OCI-LY3 (cell line): ENCODE measurements around the gene LCA5L.

ENCODE experiments used
- H2AFZ ChIP-seq: fragments of 200-600, 300-600 bp; shearing (Covaris generic); 2 replicates; pipeline ENCODE4 v1.6.0; 2014; ENCODE audit warnings: antibody characterized with exemption, low read depth, low read length
- H3K27ac ChIP-seq: fragments of 200-600, 300-600 bp; sonication (generic); 2 replicates; pipeline ENCODE4 v1.5.1; 2014; ENCODE audit warnings: mild to moderate bottlenecking, low read length, moderate library complexity, mixed read lengths
- H3K27me3 ChIP-seq: fragments of 200-600, 300-600 bp; sonication (generic); 2 replicates; pipeline ENCODE4 v1.6.1; 2014; ENCODE audit warnings: low read depth, low read length, mixed read lengths
- H3K36me3 ChIP-seq: fragments of 200-600, 300-600 bp; sonication (generic); replicated peaks from 2 replicates; pipeline ENCODE3; 2014; ENCODE audit warnings: low read depth, low read length, mixed read lengths
- H3K4me1 ChIP-seq: fragments of 300-600, 200-600 bp; sonication (generic); 2 replicates; pipeline ENCODE4 v1.6.1; 2014; ENCODE audit warnings: low read length, mixed read lengths
- H3K4me2 ChIP-seq: fragments of 200-600, 300-600 bp; sonication (generic); 2 replicates; pipeline ENCODE4 v1.6.1; 2014; ENCODE audit warnings: low read length, mixed read lengths
- H3K4me3 ChIP-seq: fragments of 300-600, 200-600 bp; sonication (generic); 2 replicates; pipeline ENCODE4 v1.5.1; 2014; ENCODE audit warnings: antibody characterized with exemption, mild to moderate bottlenecking, low read length, moderate library complexity
- H3K79me2 ChIP-seq: fragments of 300-600, 200-600 bp; shearing (Covaris generic); 2 replicates; pipeline ENCODE4 v1.6.1; 2014; ENCODE audit warnings: mild to moderate bottlenecking, low read length, mixed read lengths
- H3K9ac ChIP-seq: fragments of 300-600, 200-600 bp; shearing (Covaris generic); 2 replicates; pipeline ENCODE4 v1.6.0; 2014; ENCODE audit warnings: mild to moderate bottlenecking, low read length, moderate library complexity
- H3K9me3 ChIP-seq: fragments of 200-600, 300-600 bp; shearing (Covaris generic); 2 replicates; pipeline ENCODE4 v1.6.1; 2014; ENCODE audit warnings: low read length, mixed read lengths; ENCODE audit not compliant: insufficient read depth
- H4K20me1 ChIP-seq: fragments of 200-600, 300-600 bp; sonication (generic); 2 replicates; pipeline ENCODE4 v1.6.1; 2016; ENCODE audit warnings: low read length, mixed read lengths; ENCODE audit not compliant: insufficient read depth
- CTCF ChIP-seq: fragments of 200-600, 300-600 bp; sonication (generic); IDR thresholded peaks from 2 replicates; pipeline ENCODE4 v1.5.1; 2014; ENCODE audit warnings: antibody characterized with exemption, low read length, low read depth
- EZH2phosphoT487 ChIP-seq: fragments of 200-600 bp; shearing (Covaris generic); IDR thresholded peaks from 2 replicates; pipeline ENCODE4 v1.6.1; 2018; ENCODE audit warnings: antibody characterized with exemption, mixed run types, low read depth

LCA5L gene

GRCh38 chr21:39474611-39475010, 29.0 kb upstream of the LCA5L start:
- no peak overlapping the region for H3K4me2 ChIP-seq
- H3K79me2 ChIP-seq, result no peaks in the 10 kb centered on the region
- no peak overlapping the region for H3K4me3 ChIP-seq
- TF ChIP-seq CTCF (no peak), EZH2phosphoT487 (no peak)
- no peak overlapping the region for H3K27ac ChIP-seq
- H3K9me3 ChIP-seq, result no peaks in the 10 kb centered on the region
- no peak overlapping the region for H2AFZ ChIP-seq
- H3K9ac ChIP-seq, result no peak overlapping the region
- no peaks in the 10 kb centered on the region for H3K36me3 ChIP-seq
- H4K20me1 ChIP-seq, result no peaks in the 10 kb centered on the region
- no peaks in the 10 kb centered on the region for H3K4me1 ChIP-seq
- H3K27me3 ChIP-seq, result no peaks in the 10 kb centered on the region

- Histone ChIP-seq H2AFZ (no peak overlapping the region), H3K4me3 (no peak overlapping the region), H3K9me3 (no peaks in the 10 kb centered on the region), H3K27ac (no peak overlapping the region), H3K36me3 (no peaks in the 10 kb centered on the region), H4K20me1 (no peaks in the 10 kb centered on the region), H3K79me2 (no peaks in the 10 kb centered on the region), H3K9ac (no peak overlapping the region), H3K4me2 (no peak overlapping the region), H3K27me3 (no peaks in the 10 kb centered on the region), H3K4me1 (no peaks in the 10 kb centered on the region)
- TF ChIP-seq EZH2phosphoT487, result no peak
- no peak for TF ChIP-seq CTCF
Measured at GRCh38 chr21:39472786-39473185, 27.2 kb upstream of the LCA5L start.

- Histone ChIP-seq H3K4me1 (no peaks in the 10 kb centered on the region), H3K4me3 (no peak overlapping the region), H3K9me3 (no peaks in the 10 kb centered on the region), H3K9ac (no peak overlapping the region), H3K4me2 (no peak overlapping the region), H4K20me1 (no peaks in the 10 kb centered on the region), H3K36me3 (no peaks in the 10 kb centered on the region), H2AFZ (no peak overlapping the region), H3K27me3 (no peaks in the 10 kb centered on the region), H3K27ac (no peak overlapping the region), H3K79me2 (no peaks in the 10 kb centered on the region)
- no peak for TF ChIP-seq EZH2phosphoT487
- TF ChIP-seq CTCF, result no peak
Measured at GRCh38 chr21:39471598-39471997, 26.0 kb upstream of the LCA5L start.

- H3K36me3 ChIP-seq, result no peaks in the 10 kb centered on the region
- H3K9me3 ChIP-seq, result no peaks in the 10 kb centered on the region
- H3K79me2 ChIP-seq, result no peaks in the 10 kb centered on the region
- H2AFZ ChIP-seq, result no peak overlapping the region
- H3K27ac ChIP-seq, result no peak overlapping the region
- H3K27me3 ChIP-seq, result no peaks in the 10 kb centered on the region
- no peak overlapping the region for H3K4me2 ChIP-seq
- H3K4me3 ChIP-seq, result no peak overlapping the region
- no peak overlapping the region for H3K9ac ChIP-seq
- no peaks in the 10 kb centered on the region for H4K20me1 ChIP-seq
- peaks cover 1% of the 10 kb centered on the region for H3K4me1 ChIP-seq
- no peak for TF ChIP-seq EZH2phosphoT487
- TF ChIP-seq CTCF, result no peak
Measured at GRCh38 chr21:39468559-39468958, 23.0 kb upstream of the LCA5L start.
